Activated CD4-positive, alpha-beta T cell treated with anti-CD3 and anti-CD28 coated beads, Interleukin-2, Interleukin-4, amounts not matched to agents 100 ng/mL and 50 ng/mL, durations not matched to agents 16 hours and 8 hours (primary cell): ENCODE data around the gene IP6K1.
A peak's percentile ranks its signal among the peaks of the same experiment; 100 is the strongest.
"Not testable (repeated sequence)": the region's sequence is repeated elsewhere in the genome, so short reads cannot be mapped to it uniquely, and the experiment has no call there.

Experiments used
- DNase-seq: peaks from one replicate; pipeline ENCODE4 v3.0.0-alpha.2; 2020; ENCODE audit warnings: low spot score

Gene IP6K1

GRCh38 chr3:49711489-49711888 lies 74.9 kb downstream of the IP6K1 start:
- no peak for DNase-seq

GRCh38 chr3:49709852-49710251 lies 76.5 kb downstream of the IP6K1 start:
- no peak for DNase-seq

DNA sequence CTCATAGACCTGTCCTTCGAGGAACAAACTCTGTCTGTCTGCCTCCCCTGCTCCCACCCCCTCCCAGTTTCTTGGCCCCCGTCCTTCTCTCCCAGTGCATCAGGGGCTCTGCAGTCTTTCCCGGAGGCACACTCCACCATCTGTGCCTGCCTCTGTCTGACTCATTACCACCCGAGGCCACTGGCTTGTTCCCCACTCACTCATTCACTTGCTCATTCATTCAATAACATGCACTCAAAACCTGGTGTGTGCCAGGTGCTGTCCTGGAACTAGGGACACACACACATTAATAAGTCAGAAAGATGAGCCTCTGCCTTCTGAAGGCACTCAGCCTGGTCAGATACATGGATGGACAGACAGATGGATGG lies 79.2 kb downstream of the IP6K1 start:
- DNase-seq: no peak

GRCh38 chr3:49706456-49707112 lies 79.8 kb downstream of the IP6K1 start:
- DNase-seq: no peak

DNA sequence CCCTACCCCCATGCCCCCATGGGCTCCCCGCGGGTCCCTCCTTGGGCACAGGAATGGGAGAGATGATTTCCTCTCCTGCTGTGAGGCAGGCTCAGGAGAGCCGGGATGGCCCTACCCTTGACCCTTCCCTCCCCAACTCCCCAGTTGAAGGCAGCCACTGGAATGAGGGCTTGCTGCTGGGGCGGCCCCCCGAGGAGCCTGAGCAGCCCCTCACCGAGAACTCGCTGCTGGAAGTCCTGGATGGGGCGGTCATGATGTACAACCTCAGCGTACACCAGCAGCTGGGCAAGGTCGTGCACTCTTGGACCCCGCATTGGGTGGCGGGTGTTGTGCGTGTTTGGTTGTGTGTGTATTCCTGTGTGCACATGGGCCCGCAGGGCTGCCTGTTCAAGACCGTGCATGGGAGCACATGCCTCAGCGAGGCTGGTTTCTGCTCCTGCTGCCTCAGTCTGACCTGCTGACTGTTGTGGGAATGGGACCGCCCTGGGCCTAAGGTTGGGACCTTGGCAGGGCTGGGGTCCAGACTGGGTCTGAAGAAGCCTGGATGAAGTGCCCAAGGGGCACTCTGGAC lies 80.9 kb downstream of the IP6K1 start:
- no peak for DNase-seq

GRCh38 chr3:49704629-49705028 lies 81.7 kb downstream of the IP6K1 start:
- no peak for DNase-seq

DNA sequence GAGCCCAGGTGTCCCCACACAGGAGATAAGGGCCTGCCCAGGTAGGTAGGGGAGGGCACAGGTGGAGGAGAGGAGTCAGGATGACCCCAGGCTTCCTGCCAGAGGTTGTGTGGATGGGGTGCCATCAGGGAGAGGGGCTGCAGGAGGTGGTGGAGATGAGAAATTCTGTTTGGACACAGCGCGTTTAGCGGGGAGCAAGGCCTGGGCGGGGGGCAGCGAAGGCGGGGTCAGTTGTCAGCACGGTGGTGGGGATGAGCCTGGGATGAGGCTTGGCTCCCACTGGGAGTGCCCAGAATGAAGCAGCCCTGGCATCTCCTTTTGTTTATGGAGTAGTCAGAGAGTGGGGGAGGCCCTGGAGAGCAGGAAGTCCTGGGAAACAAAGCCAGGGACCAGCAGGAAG lies 82.4 kb downstream of the IP6K1 start:
- DNase-seq: no peak

DNA sequence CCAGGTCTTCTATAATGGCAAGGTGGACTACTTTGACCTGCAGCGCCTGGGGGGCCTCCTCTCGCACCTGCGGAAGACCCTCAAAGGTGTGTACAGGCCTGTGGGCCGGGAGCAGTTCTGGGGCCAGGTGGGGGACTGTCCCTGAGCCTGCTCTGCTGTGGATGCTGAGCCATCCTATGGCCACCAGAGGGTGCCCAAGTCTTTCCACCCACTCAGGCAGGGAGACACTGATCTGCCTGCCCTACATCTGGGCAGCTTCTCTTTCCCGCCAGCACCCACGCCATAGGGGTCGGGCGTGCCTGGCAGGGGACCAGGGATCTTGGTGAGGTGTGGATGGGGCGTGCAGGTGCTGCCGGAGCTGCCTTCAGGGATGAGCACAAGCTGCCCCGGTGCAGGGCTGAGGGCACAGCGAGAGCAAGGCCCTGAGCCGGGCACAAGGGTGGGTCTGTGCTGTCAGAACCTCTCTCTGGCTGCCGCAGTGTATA lies 82.9 kb downstream of the IP6K1 start:
- peak; percentile 65 for DNase-seq

DNA sequence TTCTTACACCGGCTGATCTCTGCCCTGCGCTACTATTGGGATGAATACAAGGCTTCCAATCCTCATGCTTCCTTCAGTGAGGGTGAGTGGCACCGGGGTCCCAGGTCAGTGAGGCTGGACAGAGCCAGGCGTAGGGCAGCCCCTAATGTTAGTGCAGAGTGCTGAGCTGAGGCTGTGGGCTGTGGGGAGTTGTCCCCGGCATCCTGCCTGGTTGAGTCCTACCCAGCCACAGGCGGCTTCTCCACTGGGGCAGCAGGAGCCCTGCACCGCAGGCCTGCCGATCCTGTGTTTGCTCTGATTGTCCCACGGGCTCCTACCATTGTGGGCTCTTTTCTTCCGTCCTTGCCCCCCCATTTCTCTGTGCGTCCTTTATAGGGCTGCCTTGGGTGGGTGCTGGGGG lies 83.7 kb downstream of the IP6K1 start:
- no peak for DNase-seq

DNA sequence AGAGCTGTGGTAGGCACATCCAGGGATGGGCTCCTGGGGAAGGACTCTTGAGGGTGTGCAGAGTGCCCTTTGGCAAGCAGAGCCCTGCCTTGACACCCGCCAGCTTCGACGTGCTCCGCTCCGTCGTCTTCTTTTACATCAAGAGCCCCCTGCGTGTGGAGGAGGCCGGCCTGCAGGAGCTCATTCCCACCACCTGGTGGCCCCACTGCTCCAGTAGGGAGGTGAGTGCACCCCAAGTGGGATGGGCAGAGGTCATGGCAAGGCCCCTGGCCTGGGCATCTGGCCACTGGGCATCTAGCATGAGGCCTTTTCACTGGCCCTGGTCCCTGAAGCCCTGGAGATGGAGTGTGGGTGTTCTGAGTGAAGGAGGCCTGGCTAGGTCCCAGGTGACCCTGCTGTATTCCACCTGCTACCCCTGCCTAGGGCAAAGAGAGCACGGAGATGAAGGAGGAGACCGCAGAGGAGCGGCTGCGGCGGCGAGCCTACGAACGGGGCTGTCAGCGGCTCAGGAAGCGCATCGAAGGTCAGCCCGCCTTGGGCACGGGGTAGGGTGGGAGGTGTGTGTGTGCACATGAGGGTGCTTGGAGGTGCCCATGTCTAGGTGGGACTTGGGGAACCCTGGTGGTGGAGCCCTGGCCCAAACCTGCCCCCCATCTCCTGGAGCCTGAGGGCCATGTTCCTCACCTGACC lies 84.8 kb downstream of the IP6K1 start:
- no peak for DNase-seq

DNA sequence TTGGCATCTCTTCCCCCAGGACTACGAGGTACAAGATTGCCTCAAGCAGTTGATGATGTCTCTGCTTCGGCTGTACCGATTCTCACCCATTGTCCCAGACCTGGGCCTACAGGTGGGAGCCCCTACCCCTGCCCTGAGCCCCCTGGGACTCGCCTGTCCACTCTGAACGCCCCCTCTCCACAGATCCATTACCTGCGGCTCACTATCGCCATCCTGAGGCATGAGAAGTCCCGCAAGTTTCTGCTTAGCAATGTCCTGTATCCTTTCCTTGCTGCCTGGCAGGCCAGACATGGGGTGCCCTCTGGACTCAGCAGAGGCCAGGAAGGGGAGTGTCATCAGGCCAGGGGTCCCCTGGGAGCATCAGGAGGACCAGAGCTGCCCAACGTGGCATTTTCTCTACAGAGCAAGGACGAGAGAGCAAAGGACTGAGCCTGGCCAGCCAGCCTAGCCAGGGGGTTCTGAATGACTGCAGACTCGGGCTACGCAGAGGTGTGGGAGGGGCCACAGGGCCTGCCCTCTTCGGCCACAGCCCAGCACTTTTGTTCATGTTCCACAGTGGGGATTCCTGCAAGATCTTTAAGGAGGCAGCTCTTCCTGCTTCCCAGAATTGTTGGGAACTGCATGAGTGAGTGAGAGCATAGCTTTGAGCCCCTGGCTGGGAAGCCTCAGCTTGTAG lies 85.8 kb downstream of the IP6K1 start:
- DNase-seq: no peak

- DNase-seq: no peak
These were observed 86.3 kb downstream of the IP6K1 start for GRCh38 chr3:49700014-49700413.

GRCh38 chr3:49699281-49699979 lies 86.9 kb downstream of the IP6K1 start:
- DNase-seq: no peak

GRCh38 chr3:49695350-49696015 lies 90.9 kb downstream of the IP6K1 start:
- not testable (repeated sequence) for DNase-seq

- not testable (repeated sequence) for DNase-seq
These were observed 91.8 kb downstream of the IP6K1 start for GRCh38 chr3:49694409-49695070.

- not testable (repeated sequence) for DNase-seq
These were observed 94.9 kb downstream of the IP6K1 start for GRCh38 chr3:49691481-49691880.

GRCh38 chr3:49690856-49691255 lies 95.5 kb downstream of the IP6K1 start:
- not testable (repeated sequence) for DNase-seq

GRCh38 chr3:49689908-49690624 lies 96.3 kb downstream of the IP6K1 start:
- not testable (repeated sequence) for DNase-seq

- peak; percentile 93 for DNase-seq
These were observed 97.1 kb downstream of the IP6K1 start, which contains the start of the genes MST1 and RNF123 for GRCh38 chr3:49689046-49689907. Gene MST1, minus strand, starts transcription at chr3:49689474. Its CDS starts 783 bp downstream, at chr3:49688691. Gene RNF123, plus strand, starts transcription at chr3:49689557. Its CDS starts 1,609 bp downstream, at chr3:49691166.
